ENCODE data around the gene GFRAL.

- TF ChIP-seq CTCF (IDR thresholded peaks at IDR 0.05; ENCODE audit: poor library complexity, severe bottlenecking) (no peak), SMC3 (conservative IDR thresholded peaks at IDR 0.05; ENCODE audit: poor library complexity) (no peak), RAD21 (conservative IDR thresholded peaks at IDR 0.05) (no peak), EP300 (conservative IDR thresholded peaks at IDR 0.05; ENCODE audit: poor library complexity, severe bottlenecking) (no peak)
Measured at GRCh38 chr6:55277646-55278045, 49.6 kb upstream of the GFRAL start.

Measured in neural cell (in vitro differentiated cells).